Ectodermal cell (in vitro differentiated cells): ENCODE measurements around the gene OSBPL10.

Experiments
- H3K27ac ChIP-seq: 2 replicates; pipeline ENCODE4 v1.7.0; 2013; ENCODE audit warnings: mild to moderate bottlenecking, low read depth, low read length; ENCODE audit not compliant: insufficient read depth, poor library complexity, severe bottlenecking
- H3K27me3 ChIP-seq: 2 replicates; pipeline ENCODE4 v1.7.0; 2013; ENCODE audit warnings: mild to moderate bottlenecking, low read length; ENCODE audit not compliant: insufficient read depth, control insufficient read depth, poor library complexity, severe bottlenecking
- H3K36me3 ChIP-seq: one replicate; pipeline ENCODE4 v1.7.0; 2013; ENCODE audit warnings: low read length; ENCODE audit not compliant: control insufficient read depth, insufficient read depth
- H3K4me1 ChIP-seq: one replicate; pipeline ENCODE4 v1.7.0; 2013; ENCODE audit warnings: low read length; ENCODE audit not compliant: control insufficient read depth, insufficient read depth
- H3K4me3 ChIP-seq: 2 replicates; pipeline ENCODE4 v1.7.0; 2013; ENCODE audit warnings: low read depth, low read length, control low read depth; ENCODE audit not compliant: insufficient read depth
- H3K9me3 ChIP-seq: 2 replicates; pipeline ENCODE4 v1.7.0; 2013; ENCODE audit warnings: mild to moderate bottlenecking, low read length, moderate library complexity; ENCODE audit not compliant: control insufficient read depth
- WGBS, 2 experiments: methylation state at CpG; one replicate each; pipeline ENCODE4 v1.1.7; 2013; ENCODE audit warnings: missing lambda C conversion rate in 2 of 2; 5-methylcytosine and 5-hydroxymethylcytosine counted together

Gene OSBPL10

DNA sequence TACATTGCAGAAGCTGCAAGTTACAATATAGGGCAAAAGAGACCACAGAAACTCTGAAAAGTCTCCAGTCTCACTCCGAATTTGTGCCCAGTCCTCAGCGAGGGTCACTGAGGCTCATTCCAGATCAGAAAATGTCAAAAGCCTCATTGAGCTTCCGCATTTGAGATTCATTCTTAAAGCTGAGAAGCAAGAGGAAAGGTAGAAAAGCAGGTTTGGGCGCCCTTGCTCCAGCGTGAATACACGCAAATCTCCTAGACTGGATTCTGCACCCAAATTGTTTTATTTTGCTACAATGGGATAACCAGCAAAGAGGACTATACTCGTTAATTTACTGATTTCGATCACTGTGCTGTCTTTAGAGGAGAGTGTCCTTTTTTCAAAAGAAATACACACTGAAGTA lies 236.1 kb downstream of the OSBPL10 start:
- Histone ChIP-seq H3K27me3 (no peaks in the 10 kb centered on the region), H3K27ac (no peak overlapping the region), H3K9me3 (no peaks in the 10 kb centered on the region), H3K36me3 (no peaks in the 10 kb centered on the region), H3K4me1 (no peaks in the 10 kb centered on the region), H3K4me3 (no peak overlapping the region)
- 96 to 98% methylated on average over 8 of the region's 8 CpGs for WGBS, 2 experiments

DNA sequence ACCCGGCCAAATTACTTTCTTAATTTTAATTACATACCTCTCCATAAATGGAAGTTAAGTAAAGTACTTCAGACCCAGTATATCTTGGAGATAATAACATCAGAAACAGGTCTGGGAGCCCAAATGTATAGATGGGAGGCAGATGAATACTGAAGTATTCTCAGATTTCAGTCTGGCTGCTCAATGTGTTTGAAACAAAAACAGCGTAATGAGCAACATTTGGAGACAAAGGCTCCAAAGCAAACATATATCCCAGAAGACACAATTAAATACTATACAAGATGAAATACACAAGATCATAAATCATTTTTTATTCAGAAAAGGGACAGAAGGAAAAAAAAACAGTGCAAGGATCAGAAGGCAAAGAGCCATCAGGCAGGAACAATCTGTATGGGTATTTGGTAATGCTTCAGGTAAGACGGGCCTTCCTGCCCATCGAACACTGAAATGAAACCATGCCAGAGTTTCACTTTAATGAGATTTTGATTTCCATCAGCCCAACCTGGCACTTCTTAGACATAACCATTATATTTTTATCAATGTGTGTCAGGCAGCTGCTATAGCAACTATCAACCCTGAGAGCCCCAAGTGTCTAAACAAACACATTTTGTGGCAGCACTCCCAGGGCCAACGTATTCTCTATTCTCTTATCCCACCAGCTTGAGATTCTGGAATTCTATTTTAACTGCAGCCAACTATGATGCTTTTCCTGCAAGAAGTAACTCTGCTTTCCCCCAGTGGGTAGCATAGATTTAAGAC lies 237.6 kb downstream of the OSBPL10 start:
- no peaks in the 10 kb centered on the region for H3K4me1 ChIP-seq
- no peaks in the 10 kb centered on the region for H3K9me3 ChIP-seq
- H3K27me3 ChIP-seq = no peaks in the 10 kb centered on the region
- no peaks in the 10 kb centered on the region for H3K36me3 ChIP-seq
- 87 to 90% methylated on average over 4 to 5 of the region's 5 CpGs for WGBS, 2 experiments
- H3K27ac ChIP-seq = no peak overlapping the region
- H3K4me3 ChIP-seq = no peak overlapping the region

- WGBS, 2 experiments = 60 to 86% methylated on average over 1 of the region's 1 CpG
These were observed 240.7 kb downstream of the OSBPL10 start for GRCh38 chr3:31740397-31740796.

GRCh38 chr3:31738412-31738811 lies 242.7 kb downstream of the OSBPL10 start:
- no peaks in the 10 kb centered on the region for H3K27me3 ChIP-seq
- WGBS, 2 experiments = 93 to 96% methylated on average over 7 of the region's 7 CpGs
- no peaks in the 10 kb centered on the region for H3K36me3 ChIP-seq
- no peak overlapping the region for H3K4me3 ChIP-seq
- H3K27ac ChIP-seq = no peak overlapping the region
- H3K9me3 ChIP-seq = no peaks in the 10 kb centered on the region
- no peaks in the 10 kb centered on the region for H3K4me1 ChIP-seq

More at GRCh38 chr3:31740397-31740796, 240.7 kb downstream of the OSBPL10 start:
- Histone ChIP-seq H3K9me3 (no peaks in the 10 kb centered on the region), H3K4me1 (no peaks in the 10 kb centered on the region), H3K27me3 (no peaks in the 10 kb centered on the region), H3K36me3 (no peaks in the 10 kb centered on the region), H3K27ac (no peak overlapping the region), H3K4me3 (no peak overlapping the region)

GRCh38 chr3:31735667-31736066 lies 245.4 kb downstream of the OSBPL10 start:
- 96 to 97% methylated on average over 5 of the region's 5 CpGs for WGBS, 2 experiments
- Histone ChIP-seq H3K4me1 (no peaks in the 10 kb centered on the region), H3K27ac (no peak overlapping the region), H3K27me3 (no peaks in the 10 kb centered on the region), H3K36me3 (no peaks in the 10 kb centered on the region), H3K9me3 (no peaks in the 10 kb centered on the region), H3K4me3 (no peak overlapping the region)

DNA sequence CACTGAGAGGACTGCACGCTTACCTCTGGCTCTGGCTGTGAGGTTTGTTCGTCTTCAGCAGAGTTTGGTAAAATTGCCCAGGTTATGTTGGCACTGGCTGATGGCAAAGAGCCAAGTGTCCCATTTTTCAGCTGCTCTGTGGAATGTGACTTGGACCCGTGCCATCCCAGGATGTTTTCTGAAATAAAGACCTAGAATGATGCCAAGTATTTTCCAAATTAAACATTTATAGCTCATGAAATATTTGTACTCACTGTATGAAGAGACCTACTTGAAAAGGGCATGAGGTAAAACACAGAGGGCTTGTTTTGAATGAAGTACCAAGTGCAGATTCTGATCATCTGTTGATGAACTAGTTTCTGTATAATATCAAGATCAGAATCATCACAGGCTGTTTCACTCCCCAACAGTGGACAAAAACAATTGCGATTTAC lies 247.8 kb downstream of the OSBPL10 start:
- H3K4me1 ChIP-seq = no peaks in the 10 kb centered on the region
- H3K4me3 ChIP-seq = no peak overlapping the region
- no peak overlapping the region for H3K27ac ChIP-seq
- WGBS, 2 experiments = 98% methylated on average over 3 to 4 of the region's 4 CpGs
- H3K36me3 ChIP-seq = no peaks in the 10 kb centered on the region
- no peaks in the 10 kb centered on the region for H3K27me3 ChIP-seq
- H3K9me3 ChIP-seq = no peaks in the 10 kb centered on the region

DNA sequence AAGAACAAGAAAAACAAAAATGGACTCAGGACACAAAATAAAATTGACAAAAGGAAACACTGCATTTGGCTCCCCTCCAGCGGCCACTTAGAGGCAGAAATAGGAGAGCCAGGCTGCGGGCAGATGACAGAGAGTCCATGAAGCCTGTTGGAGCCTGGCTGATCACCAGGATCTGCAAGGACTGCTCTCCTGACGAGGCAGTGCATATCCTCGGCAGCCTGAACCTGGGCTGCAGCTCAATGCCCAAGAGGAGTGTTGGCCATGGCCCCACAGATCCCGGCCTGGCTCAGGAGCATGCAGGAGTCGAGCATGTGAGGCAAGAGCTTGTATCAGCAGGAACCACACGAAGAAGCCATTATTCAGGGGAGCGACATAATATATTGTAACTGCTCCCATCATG lies 248.5 kb downstream of the OSBPL10 start:
- H3K4me1 ChIP-seq = no peaks in the 10 kb centered on the region
- H3K4me3 ChIP-seq = no peak overlapping the region
- H3K9me3 ChIP-seq = no peaks in the 10 kb centered on the region
- H3K27me3 ChIP-seq = no peaks in the 10 kb centered on the region
- 91 to 94% methylated on average over 8 of the region's 8 CpGs for WGBS, 2 experiments
- H3K36me3 ChIP-seq = no peaks in the 10 kb centered on the region
- H3K27ac ChIP-seq = no peak overlapping the region

DNA sequence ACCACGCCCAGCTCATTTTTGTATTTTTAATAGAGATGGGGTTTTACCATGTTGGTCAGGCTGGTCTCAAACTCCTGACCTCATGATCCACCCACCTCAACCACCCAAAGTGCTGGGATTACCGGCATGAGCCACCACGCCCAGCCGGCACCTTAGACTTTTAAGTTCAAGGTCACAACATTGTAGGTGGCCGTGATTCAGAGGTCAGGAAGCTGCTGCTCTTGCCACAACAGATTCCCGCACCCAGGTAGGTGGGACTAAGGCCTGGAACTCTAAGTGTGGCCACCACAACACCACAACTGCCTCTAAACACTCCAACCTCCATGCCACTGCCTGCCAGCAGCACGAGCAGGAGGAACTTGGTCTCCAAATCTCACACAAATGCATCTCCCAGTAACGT lies 251.5 kb downstream of the OSBPL10 start:
- Histone ChIP-seq H3K27ac (no peak overlapping the region), H3K4me1 (no peaks in the 10 kb centered on the region), H3K4me3 (no peak overlapping the region), H3K27me3 (no peaks in the 10 kb centered on the region), H3K36me3 (no peaks in the 10 kb centered on the region), H3K9me3 (no peaks in the 10 kb centered on the region)
- 92 to 96% methylated on average over 8 of the region's 8 CpGs for WGBS, 2 experiments

DNA sequence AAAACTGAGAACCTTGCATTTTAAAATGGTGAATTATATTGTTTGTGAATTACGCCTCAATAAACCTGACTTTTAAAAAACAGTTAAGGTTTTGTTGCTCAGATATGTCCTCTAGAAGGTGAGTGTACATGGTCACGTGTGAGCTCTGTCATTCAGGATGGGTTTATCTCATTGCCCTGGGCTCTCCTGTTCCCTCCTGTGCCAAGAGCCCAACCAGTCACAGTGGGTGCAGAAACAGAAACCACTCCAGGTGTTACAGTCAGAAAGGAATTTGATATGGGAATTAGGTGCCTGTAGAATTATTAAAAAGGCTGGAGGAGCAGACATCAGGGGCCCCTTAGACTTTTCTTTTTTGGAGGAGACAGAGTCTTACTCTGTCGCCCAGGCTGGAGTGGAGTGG lies 252.0 kb downstream of the OSBPL10 start:
- no peaks in the 10 kb centered on the region for H3K36me3 ChIP-seq
- H3K27ac ChIP-seq = no peak overlapping the region
- H3K4me3 ChIP-seq = no peak overlapping the region

GRCh38 chr3:31728403-31728802 lies 252.7 kb downstream of the OSBPL10 start:
- Histone ChIP-seq H3K4me3 (no peak overlapping the region), H3K9me3 (no peaks in the 10 kb centered on the region), H3K27me3 (no peaks in the 10 kb centered on the region), H3K4me1 (no peaks in the 10 kb centered on the region), H3K36me3 (no peaks in the 10 kb centered on the region), H3K27ac (no peak overlapping the region)
- 100% methylated on average over 1 to 2 of the region's 2 CpGs for WGBS, 2 experiments

More for the DNA sequence above, 252.0 kb downstream of the OSBPL10 start:
- WGBS, 2 experiments = 87 to 93% methylated on average over 3 of the region's 3 CpGs
- Histone ChIP-seq H3K27me3 (no peaks in the 10 kb centered on the region), H3K9me3 (no peaks in the 10 kb centered on the region), H3K4me1 (no peaks in the 10 kb centered on the region)
